OCI-LY1 (cell line): Measurements from ENCODE around the gene TEAD1.

Source experiments
- H2AFZ ChIP-seq: fragments of 200-600 bp; sonication (generic), shearing (Covaris generic); 2 replicates; pipeline ENCODE4 v1.6.0; 2014; ENCODE audit warnings: antibody characterized with exemption, mild to moderate bottlenecking, low read length
- H3F3A ChIP-seq: fragments of 200-600 bp; sonication (generic), shearing (Covaris generic); 2 replicates; pipeline ENCODE4 v1.6.0; 2014; ENCODE audit warnings: mild to moderate bottlenecking, antibody characterized with exemption, low read length, moderate library complexity; ENCODE audit not compliant: insufficient read depth
- H3K27ac ChIP-seq: fragments of 200-600 bp; sonication (generic); 2 replicates; pipeline ENCODE4 v1.5.1; 2014; ENCODE audit warnings: low read length, mixed run types, mild to moderate bottlenecking, low read depth; ENCODE audit not compliant: poor library complexity, severe bottlenecking
- H3K27me3 ChIP-seq: fragments of 200-600 bp; sonication (generic); 2 replicates; pipeline ENCODE4 v1.6.0; 2014; ENCODE audit warnings: antibody characterized with exemption, mild to moderate bottlenecking, low read length, moderate library complexity; ENCODE audit not compliant: insufficient read depth
- H3K36me3 ChIP-seq: fragments of 200-600 bp; sonication (generic); 2 replicates; pipeline ENCODE4 v1.6.1; 2014; ENCODE audit warnings: mild to moderate bottlenecking, antibody characterized with exemption, low read length, moderate library complexity, mixed read lengths; ENCODE audit not compliant: insufficient read depth
- H3K4me1 ChIP-seq: fragments of 200-600 bp; sonication (generic); 2 replicates; pipeline ENCODE4 v1.5.1; 2014; ENCODE audit warnings: mild to moderate bottlenecking, low read length, moderate library complexity; ENCODE audit not compliant: insufficient read depth, severe bottlenecking
- H3K4me2 ChIP-seq: fragments of 200-600 bp; sonication (generic), shearing (Covaris generic); 2 replicates; pipeline ENCODE4 v1.6.1; 2014; ENCODE audit warnings: low read length
- H3K4me3 ChIP-seq: fragments of 200-600 bp; sonication (generic); 2 replicates; pipeline ENCODE4 v1.5.1; 2014; ENCODE audit warnings: low read length, low read depth, mild to moderate bottlenecking, mixed read lengths; ENCODE audit not compliant: poor library complexity, severe bottlenecking
- H3K79me2 ChIP-seq: fragments of 200-600 bp; shearing (Covaris generic); 2 replicates; pipeline ENCODE4 v1.6.1; 2016; ENCODE audit warnings: mixed run types, low read length, mixed read lengths; ENCODE audit not compliant: insufficient read depth
- H3K9ac ChIP-seq: fragments of 200-600 bp; sonication (generic), shearing (Covaris generic); 2 replicates; pipeline ENCODE4 v1.6.1; 2014; ENCODE audit warnings: mild to moderate bottlenecking, low read length, mixed read lengths
- H3K9me2 ChIP-seq: fragments of 200-600 bp; sonication (generic), shearing (Covaris generic); 2 replicates; pipeline ENCODE4 v1.6.1; 2014; ENCODE audit warnings: low read depth, mild to moderate bottlenecking, low read length, mixed read lengths
- H3K9me3 ChIP-seq: fragments of 200-600 bp; shearing (Covaris generic); 2 replicates; pipeline ENCODE4 v1.6.1; 2014; ENCODE audit warnings: low read length, mixed read lengths
- H4K20me1 ChIP-seq: fragments of 200-600 bp; sonication (generic), shearing (Covaris generic); 2 replicates; pipeline ENCODE4 v1.6.0; 2016; ENCODE audit warnings: mild to moderate bottlenecking, low read length; ENCODE audit not compliant: insufficient read depth
- CTCF ChIP-seq: fragments of 200-600 bp; sonication (generic), shearing (Covaris generic); IDR thresholded peaks from 2 replicates; pipeline ENCODE4 v1.5.1; 2017; ENCODE audit warnings: mild to moderate bottlenecking, antibody characterized with exemption, low read length, moderate library complexity, mixed read lengths
- EZH2 ChIP-seq: fragments of 200-600 bp; sonication (generic), shearing (Covaris generic); IDR thresholded peaks from 2 replicates; pipeline ENCODE4 v1.8.0; 2017; ENCODE audit warnings: borderline replicate concordance, mixed run types, mild to moderate bottlenecking, antibody characterized with exemption, low read length, moderate library complexity, mixed read lengths

TEAD1 gene

GRCh38 chr11:12943311-12943710, 269.1 kb downstream of the TEAD1 start:
- no peaks in the 10 kb centered on the region for H3K36me3 ChIP-seq
- TF ChIP-seq EZH2 (no peak), CTCF (no peak)

GRCh38 chr11:12944889-12945288, 270.7 kb downstream of the TEAD1 start:
- Histone ChIP-seq H2AFZ (no peak overlapping the region), H3F3A (no peaks in the 10 kb centered on the region), H3K4me2 (no peak overlapping the region), H3K4me1 (no peaks in the 10 kb centered on the region), H3K9ac (no peak overlapping the region), H3K36me3 (no peaks in the 10 kb centered on the region), H3K79me2 (no peaks in the 10 kb centered on the region), H3K27me3 (no peaks in the 10 kb centered on the region), H3K4me3 (no peak overlapping the region), H3K27ac (no peak overlapping the region), H3K9me2 (no peaks in the 10 kb centered on the region), H4K20me1 (no peaks in the 10 kb centered on the region), H3K9me3 (no peaks in the 10 kb centered on the region)
- TF ChIP-seq EZH2 (no peak), CTCF (no peak)

More at GRCh38 chr11:12943311-12943710, 269.1 kb downstream of the TEAD1 start:
- H3K27ac ChIP-seq = no peak overlapping the region
- no peaks in the 10 kb centered on the region for H3K27me3 ChIP-seq
- no peaks in the 10 kb centered on the region for H4K20me1 ChIP-seq
- no peaks in the 10 kb centered on the region for H3F3A ChIP-seq
- H2AFZ ChIP-seq = no peak overlapping the region
- H3K79me2 ChIP-seq = no peaks in the 10 kb centered on the region
- no peak overlapping the region for H3K4me2 ChIP-seq
- no peaks in the 10 kb centered on the region for H3K9me3 ChIP-seq
- no peaks in the 10 kb centered on the region for H3K4me1 ChIP-seq
- H3K4me3 ChIP-seq = no peak overlapping the region
- no peak overlapping the region for H3K9ac ChIP-seq
- no peaks in the 10 kb centered on the region for H3K9me2 ChIP-seq

GRCh38 chr11:12949453-12949852, 275.2 kb downstream of the TEAD1 start:
- H3K9me3 ChIP-seq = no peaks in the 10 kb centered on the region
- H3K4me3 ChIP-seq = no peak overlapping the region
- no peak for TF ChIP-seq CTCF
- TF ChIP-seq EZH2 = no peak
- H4K20me1 ChIP-seq = no peaks in the 10 kb centered on the region
- no peak overlapping the region for H3K27ac ChIP-seq
- no peaks in the 10 kb centered on the region for H3K79me2 ChIP-seq
- no peaks in the 10 kb centered on the region for H3K36me3 ChIP-seq
- no peaks in the 10 kb centered on the region for H3K27me3 ChIP-seq
- H3K4me2 ChIP-seq = no peak overlapping the region
- no peak overlapping the region for H3K9ac ChIP-seq
- no peaks in the 10 kb centered on the region for H3K9me2 ChIP-seq
- H3K4me1 ChIP-seq = no peaks in the 10 kb centered on the region
- no peaks in the 10 kb centered on the region for H3F3A ChIP-seq
- no peak overlapping the region for H2AFZ ChIP-seq
